HEK293 (cell line): ENCODE results near the gene MTFR1L.

ENCODE experiments used
- CTCF ChIP-seq: fragments of 450-650 bp; formaldehyde crosslinking; IDR thresholded peaks from 2 replicates; pipeline ENCODE4 v1.5.1; 2016; ENCODE audit warnings: missing biosample characterization, missing genetic modification characterization
- KLF10 ChIP-seq: fragments of 450-650 bp; IDR thresholded peaks from 2 replicates; pipeline ENCODE4 v1.5.1; 2018; ENCODE audit warnings: missing biosample characterization, mild to moderate bottlenecking, missing genetic modification characterization

GRCh38 chr1:25815208-25816111 lies 4.3 kb upstream of the MTFR1L start:
- TF ChIP-seq CTCF (tag by site-specific recombination) = no peak
- TF ChIP-seq KLF10 (tag by site-specific recombination) = no peak
